Measurements from ENCODE around the gene PRH2. TPM values are rescaled to one million over a fixed set of nuclear protein-coding genes. Genes with fewer than 3 reads are reported as not detected.

PRH2 gene
- total and polyA plus RNA-seq, 2 of the 4 experiments (the other 2 are of a cell fraction) = 0.34 TPM; not detected in 1

GRCh38 chr12:10939163-10939562 is 10.1 kb downstream of the PRH2 start, which contains the start of gene TAS2R14:
Gene TAS2R14 (minus strand): TSS chr12:10939263. CDS start chr12:10939207, 56 bp downstream.
- no peak within 1 kb of the TSS for H3K9ac ChIP-seq (ENCODE audit: low read depth, low read length)
- H3K23ac ChIP-seq (ENCODE audit: low read depth, low read length) = no peak within 1 kb of the TSS
- no peak within 1 kb of the TSS for H3K4ac ChIP-seq (ENCODE audit: low read depth, low read length)
- intact Hi-C loops (cut with micrococcal nuclease) (no loop called here), dilution Hi-C loops (cut with HindIII; ENCODE audit: low sequenced_read_pairs, unreplicated experiment) (no loop called here), in situ Hi-C loops (cut with MboI; ENCODE audit: low sequenced_read_pairs) (no loop called here)
- no TSS peak for BruUV-seq (replicated peaks)
- no peak within 1 kb of the TSS for H4K91ac ChIP-seq (ENCODE audit: insufficient read depth, low read depth, low read length)
- no peak within 1 kb of the TSS for H2BK15ac ChIP-seq (ENCODE audit: low read depth, low read length)
- no peak within 1 kb of the TSS for H3K4me2 ChIP-seq (ENCODE audit: low read depth, low read length)
- POLR2A ChIA-PET (ENCODE audit: unreplicated experiment) = no interaction called here
- no peak within 1 kb of the TSS for H2BK120ac ChIP-seq (ENCODE audit: low read depth, low read length)
- no peak within 1 kb of the TSS for H3K14ac ChIP-seq (replicated peaks; ENCODE audit: low read depth, low read length)
- no peak for TF ChIP-seq BHLHE40 (IDR thresholded peaks at IDR 0.05; ENCODE audit: low read depth, low read length)
- H3K79me1 ChIP-seq (ENCODE audit: low read depth in 1 of 2, low read length in 2 of 2) = no peaks in the 10 kb centered on the region; a peak in 1 of 4 replicates
- no CpG with 5 or more reads among the region's 1 CpG for WGBS, 2 experiments (ENCODE audit: extremely low coverage in 2 of 2, insufficient read length in 1 of 2)
- no peak within 1 kb of the TSS for H2AK9ac ChIP-seq (replicated peaks; ENCODE audit: low read depth, low read length, poor library complexity)
- no peak within 1 kb of the TSS for H4K5ac ChIP-seq (ENCODE audit: low read depth, low read length)
- H4K20me1 ChIP-seq (ENCODE audit: insufficient read depth, low read length) = no peaks in the 10 kb centered on the region
- no peak within 1 kb of the TSS for H3K4me3 ChIP-seq (ENCODE audit: insufficient read depth, low read depth, low read length)
- DNase-seq (no peak), ATAC-seq (ENCODE audit: low read depth) (no peak)
- H3K27me3 ChIP-seq (ENCODE audit: control insufficient read depth, insufficient read depth, low read length) = no peaks in the 10 kb centered on the region
- no peak within 1 kb of the TSS for H3K18ac ChIP-seq (ENCODE audit: low read depth, low read length)
- no peaks in the 10 kb centered on the region for H3K36me3 ChIP-seq (ENCODE audit: control insufficient read depth, insufficient read depth, low read length)
- H2BK5ac ChIP-seq (ENCODE audit: low read depth, low read length, poor library complexity, severe bottlenecking) = no peak within 1 kb of the TSS
- no peak within 1 kb of the TSS for H2AFZ ChIP-seq (replicated peaks; ENCODE audit: low read length, poor library complexity)
- CTCF ChIA-PET = no interaction called here
- H3K9me1 ChIP-seq (ENCODE audit: insufficient read depth, low read length) = no peaks in the 10 kb centered on the region; the same call in 1 of the 2 replicates
- no peak within 1 kb of the TSS for H3K56ac ChIP-seq (ENCODE audit: extremely low read depth, insufficient read depth, low read length)
- no peak within 1 kb of the TSS for H3K27ac ChIP-seq (ENCODE audit: insufficient read depth, low read length)
- no peak within 1 kb of the TSS for H2BK20ac ChIP-seq (ENCODE audit: low read depth, low read length)
- no peak within 1 kb of the TSS for H4K8ac ChIP-seq (ENCODE audit: low read depth in 2 of 2, low read length in 2 of 2)
- no peak within 1 kb of the TSS for H2AK5ac ChIP-seq (ENCODE audit: low read depth, low read length)
- H3K9me3 ChIP-seq (ENCODE audit: control insufficient read depth, insufficient read depth, low read length) = no peaks in the 10 kb centered on the region
- peaks cover 2% of the 10 kb centered on the region; the same call in 1 of the 2 replicates for H3K4me1 ChIP-seq (ENCODE audit: control insufficient read depth, insufficient read depth, low read length)
